ENCODE measurements around the gene RBM33.

DNA sequence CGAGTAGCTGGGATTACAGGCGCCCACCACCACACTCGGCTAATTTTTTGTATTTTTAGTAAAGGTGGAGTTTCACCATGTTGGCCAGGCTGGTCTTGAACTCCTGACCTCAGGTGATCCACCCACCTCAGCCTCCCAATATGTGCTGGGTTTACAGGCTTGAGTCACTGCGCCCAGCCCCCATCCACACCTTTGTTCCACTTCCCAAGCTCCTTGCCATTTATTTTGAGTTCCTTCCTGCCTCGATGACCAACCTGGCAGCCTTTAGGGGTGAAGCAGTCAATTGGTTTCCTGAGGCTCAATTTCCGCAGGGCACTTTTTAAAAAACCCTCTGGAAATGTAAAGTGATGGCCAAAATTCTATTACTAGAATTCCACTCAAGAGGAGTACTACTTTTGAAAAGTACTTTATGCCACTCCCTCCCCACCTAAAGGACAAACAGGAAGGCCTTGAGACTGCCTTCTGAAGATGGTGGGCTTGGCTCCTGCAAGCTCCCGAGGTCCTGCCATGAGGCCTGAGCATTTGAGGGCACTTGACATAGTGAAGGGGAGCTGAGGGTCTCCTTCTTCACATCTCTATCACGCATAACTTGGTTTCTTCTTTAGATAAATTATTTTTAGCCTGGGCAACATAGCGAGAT lies 32.5 kb upstream of the RBM33 start:
- TF ChIP-seq FOXK2 (IDR thresholded peaks at IDR 0.05), result no peak
- no peak for TF ChIP-seq NFRKB (IDR thresholded peaks at IDR 0.05)
- TF ChIP-seq ELF4 (IDR thresholded peaks at IDR 0.05), result no peak
- TF ChIP-seq SP1 (IDR thresholded peaks at IDR 0.05), result no peak
- no peak for TF ChIP-seq L3MBTL2 (conservative IDR thresholded peaks at IDR 0.05)
- TF ChIP-seq, protein P1, sequence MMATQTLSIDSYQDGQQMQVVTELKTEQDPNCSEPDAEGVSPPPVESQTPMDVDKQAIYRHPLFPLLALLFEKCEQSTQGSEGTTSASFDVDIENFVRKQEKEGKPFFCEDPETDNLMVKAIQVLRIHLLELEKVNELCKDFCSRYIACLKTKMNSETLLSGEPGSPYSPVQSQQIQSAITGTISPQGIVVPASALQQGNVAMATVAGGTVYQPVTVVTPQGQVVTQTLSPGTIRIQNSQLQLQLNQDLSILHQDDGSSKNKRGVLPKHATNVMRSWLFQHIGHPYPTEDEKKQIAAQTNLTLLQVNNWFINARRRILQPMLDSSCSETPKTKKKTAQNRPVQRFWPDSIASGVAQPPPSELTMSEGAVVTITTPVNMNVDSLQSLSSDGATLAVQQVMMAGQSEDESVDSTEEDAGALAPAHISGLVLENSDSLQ (IDR thresholded peaks at IDR 0.05), result no peak
- no peak for TF ChIP-seq SUZ12 (IDR thresholded peaks at IDR 0.05)
- TF ChIP-seq BHLHE40 (IDR thresholded peaks at IDR 0.05; ENCODE audit: borderline replicate concordance), result no peak
- no peak for TF ChIP-seq TARDBP (IDR thresholded peaks at IDR 0.05)
- TF ChIP-seq LEF1 (IDR thresholded peaks at IDR 0.05; ENCODE audit: borderline replicate concordance), result no peak
- TF ChIP-seq ZNF384 (IDR thresholded peaks at IDR 0.05), result no peak
- no peak for TF ChIP-seq FOXM1 (IDR thresholded peaks at IDR 0.05; ENCODE audit: borderline replicate concordance)
